Ovary (tissue), 3 donors: ENCODE measurements around the gene PYCR2.

ENCODE experiments used
- EP300 ChIP-seq: sonication (generic); formaldehyde crosslinking; IDR thresholded peaks from one replicate; pipeline ENCODE4 v1.6.1; 2017; ENCODE audit warnings: antibody characterized with exemption
- POLR2A ChIP-seq: fragments of 450-650 bp; IDR thresholded peaks from one replicate; pipeline ENCODE4 v1.6.1; 2017; ENCODE audit warnings: antibody characterized with exemption, mild to moderate bottlenecking, moderate library complexity
- TF ChIP-seq, protein P1 (sequence below), 3 donors: fragments of 450-650 bp in 2 of 3; fragments of 200-600 bp in 1 of 3; IDR thresholded peaks; one replicate each; pipeline versions ENCODE4 v1.5.1 to v1.8.0; 2016 to 2022; ENCODE audit warnings: antibody characterized with exemption in 3 of 3, mild to moderate bottlenecking in 1 of 3
- donor health status: DM: no; HTN: no; CAD: no.

DNA sequence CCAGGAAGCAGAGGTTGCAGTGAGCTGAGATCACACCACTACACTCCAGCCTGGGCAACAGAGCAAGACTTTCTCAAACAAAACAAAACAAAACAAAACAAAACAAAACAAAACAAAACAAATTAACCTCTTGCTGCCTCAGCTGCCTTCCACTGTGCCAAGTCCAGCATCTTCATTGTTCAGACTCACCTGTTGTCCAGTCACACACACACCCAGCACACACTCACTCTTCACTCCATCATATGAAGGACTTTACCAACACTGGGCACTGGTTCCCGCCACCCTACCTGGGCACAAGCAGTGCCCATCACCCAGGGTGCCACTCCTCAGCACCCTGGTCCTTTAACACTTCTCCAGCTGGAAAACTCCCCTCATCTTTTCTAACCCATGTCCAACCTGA lies 14.6 kb downstream of the PYCR2 start:
- TF ChIP-seq, protein P1, sequence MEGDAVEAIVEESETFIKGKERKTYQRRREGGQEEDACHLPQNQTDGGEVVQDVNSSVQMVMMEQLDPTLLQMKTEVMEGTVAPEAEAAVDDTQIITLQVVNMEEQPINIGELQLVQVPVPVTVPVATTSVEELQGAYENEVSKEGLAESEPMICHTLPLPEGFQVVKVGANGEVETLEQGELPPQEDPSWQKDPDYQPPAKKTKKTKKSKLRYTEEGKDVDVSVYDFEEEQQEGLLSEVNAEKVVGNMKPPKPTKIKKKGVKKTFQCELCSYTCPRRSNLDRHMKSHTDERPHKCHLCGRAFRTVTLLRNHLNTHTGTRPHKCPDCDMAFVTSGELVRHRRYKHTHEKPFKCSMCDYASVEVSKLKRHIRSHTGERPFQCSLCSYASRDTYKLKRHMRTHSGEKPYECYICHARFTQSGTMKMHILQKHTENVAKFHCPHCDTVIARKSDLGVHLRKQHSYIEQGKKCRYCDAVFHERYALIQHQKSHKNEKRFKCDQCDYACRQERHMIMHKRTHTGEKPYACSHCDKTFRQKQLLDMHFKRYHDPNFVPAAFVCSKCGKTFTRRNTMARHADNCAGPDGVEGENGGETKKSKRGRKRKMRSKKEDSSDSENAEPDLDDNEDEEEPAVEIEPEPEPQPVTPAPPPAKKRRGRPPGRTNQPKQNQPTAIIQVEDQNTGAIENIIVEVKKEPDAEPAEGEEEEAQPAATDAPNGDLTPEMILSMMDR (IDR thresholded peaks at IDR 0.05), result no peak
- TF ChIP-seq EP300, result no peak
- TF ChIP-seq POLR2A, result no peak
